ENCODE data around the gene POU2F1. TPM values are rescaled to one million over a fixed set of nuclear protein-coding genes. Genes with fewer than 3 reads are reported as not detected.

POU2F1 gene
- total RNA-seq, 1 experiment from 2014 or later, result 25.0 TPM

GRCh38 chr1:167457936-167458584, 237.4 kb downstream of the POU2F1 start:
- intact Hi-C loops (cut with micrococcal nuclease; ENCODE audit: unreplicated experiment), result no loop called here
- Histone ChIP-seq H3K4me3 (ENCODE audit: low read depth, low read length, poor library complexity, severe bottlenecking) (no peak overlapping the region), H3K27ac (ENCODE audit: low read depth, low read length, poor library complexity, severe bottlenecking) (no peak overlapping the region), H3K4me1 (ENCODE audit: insufficient read depth, low read length, poor library complexity, severe bottlenecking) (no peaks in the 10 kb centered on the region), H3K9me3 (ENCODE audit: low read depth, low read length, poor library complexity, severe bottlenecking) (no peaks in the 10 kb centered on the region), H3K36me3 (ENCODE audit: insufficient read depth, low read length, poor library complexity, severe bottlenecking) (no peaks in the 10 kb centered on the region), H3K27me3 (replicated peaks; ENCODE audit: insufficient read depth, low read depth, low read length, poor library complexity) (no peaks in the 10 kb centered on the region)
- BruUV-seq (replicated peaks), result no TSS peak
- TF ChIP-seq EZH2 (IDR thresholded peaks at IDR 0.05; ENCODE audit: borderline replicate concordance, low read depth, low read length, poor library complexity, severe bottlenecking), result no peak
- no peak for TF ChIP-seq CTCF (conservative IDR thresholded peaks at IDR 0.05; ENCODE audit: low read depth, low read length)
- DNase-seq (ENCODE audit: low spot score), result no peak
- CTCF ChIA-PET, result no interaction called here
- POLR2A ChIA-PET (ENCODE audit: low non-redundant PET), result no interaction called here

GRCh38 chr1:167460836-167461235, 240.2 kb downstream of the POU2F1 start:
- ChIA-PET POLR2A (ENCODE audit: low non-redundant PET) (no interaction called here), CTCF (no interaction called here)
- Histone ChIP-seq H3K27ac (ENCODE audit: low read depth, low read length, poor library complexity, severe bottlenecking) (no peak overlapping the region), H3K4me3 (ENCODE audit: low read depth, low read length, poor library complexity, severe bottlenecking) (no peak overlapping the region), H3K36me3 (ENCODE audit: insufficient read depth, low read length, poor library complexity, severe bottlenecking) (no peaks in the 10 kb centered on the region), H3K9me3 (ENCODE audit: low read depth, low read length, poor library complexity, severe bottlenecking) (no peaks in the 10 kb centered on the region), H3K27me3 (replicated peaks; ENCODE audit: insufficient read depth, low read depth, low read length, poor library complexity) (no peaks in the 10 kb centered on the region), H3K4me1 (ENCODE audit: insufficient read depth, low read length, poor library complexity, severe bottlenecking) (no peaks in the 10 kb centered on the region)
- DNase-seq (ENCODE audit: low spot score), result no peak
- BruUV-seq (replicated peaks), result no TSS peak
- TF ChIP-seq EZH2 (IDR thresholded peaks at IDR 0.05; ENCODE audit: borderline replicate concordance, low read depth, low read length, poor library complexity, severe bottlenecking), result no peak
- no peak for TF ChIP-seq CTCF (conservative IDR thresholded peaks at IDR 0.05; ENCODE audit: low read depth, low read length)
- intact Hi-C loops (cut with micrococcal nuclease; ENCODE audit: unreplicated experiment), result loop anchor here (1.0 kb wide), 1 partner anchor 41 kb away; no protein-coding TSS in a partner anchor

GRCh38 chr1:167462341-167462740, 241.7 kb downstream of the POU2F1 start:
- Histone ChIP-seq H3K36me3 (ENCODE audit: insufficient read depth, low read length, poor library complexity, severe bottlenecking) (no peaks in the 10 kb centered on the region), H3K9me3 (ENCODE audit: low read depth, low read length, poor library complexity, severe bottlenecking) (no peaks in the 10 kb centered on the region), H3K4me3 (ENCODE audit: low read depth, low read length, poor library complexity, severe bottlenecking) (no peak overlapping the region), H3K4me1 (ENCODE audit: insufficient read depth, low read length, poor library complexity, severe bottlenecking) (no peaks in the 10 kb centered on the region), H3K27ac (ENCODE audit: low read depth, low read length, poor library complexity, severe bottlenecking) (no peak overlapping the region), H3K27me3 (replicated peaks; ENCODE audit: insufficient read depth, low read depth, low read length, poor library complexity) (no peaks in the 10 kb centered on the region)
- TF ChIP-seq EZH2 (IDR thresholded peaks at IDR 0.05; ENCODE audit: borderline replicate concordance, low read depth, low read length, poor library complexity, severe bottlenecking) (no peak), CTCF (conservative IDR thresholded peaks at IDR 0.05; ENCODE audit: low read depth, low read length) (no peak)
- ChIA-PET POLR2A (ENCODE audit: low non-redundant PET) (no interaction called here), CTCF (no interaction called here)
- intact Hi-C loops (cut with micrococcal nuclease; ENCODE audit: unreplicated experiment), result no loop called here
- no peak for DNase-seq (ENCODE audit: low spot score)
- BruUV-seq (replicated peaks), result no TSS peak
